CD4-positive, alpha-beta T cell treated with Interleukin-4 for 4 hours (primary cell): Measurements from ENCODE around the gene SGMS1.
A peak's percentile ranks its signal among the peaks of the same experiment; 100 is the strongest.
"Not testable (repeated sequence)": the region's sequence is repeated elsewhere in the genome, so short reads cannot be mapped to it uniquely, and the experiment has no call there.

Experiments
- DNase-seq: peaks from one replicate; pipeline ENCODE4 v3.0.0-alpha.2; 2020

Gene SGMS1

DNA sequence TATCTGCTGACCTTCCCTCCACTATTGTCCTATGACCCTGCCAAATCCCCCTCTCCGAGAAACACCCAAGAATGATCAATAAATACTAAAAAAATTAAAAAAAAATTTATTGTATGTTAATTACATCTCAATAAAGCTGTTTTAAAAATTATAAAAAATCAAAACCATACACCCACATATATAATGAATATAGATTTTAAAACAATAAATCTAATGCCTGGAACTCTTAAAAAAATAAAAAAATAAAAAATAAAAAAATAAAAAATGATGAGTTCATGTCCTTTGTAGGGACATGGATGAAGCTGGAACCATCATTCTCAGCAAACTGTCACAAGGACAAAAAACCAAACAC is 267.3 kb downstream of the SGMS1 start:
- DNase-seq: not testable (repeated sequence)

DNA sequence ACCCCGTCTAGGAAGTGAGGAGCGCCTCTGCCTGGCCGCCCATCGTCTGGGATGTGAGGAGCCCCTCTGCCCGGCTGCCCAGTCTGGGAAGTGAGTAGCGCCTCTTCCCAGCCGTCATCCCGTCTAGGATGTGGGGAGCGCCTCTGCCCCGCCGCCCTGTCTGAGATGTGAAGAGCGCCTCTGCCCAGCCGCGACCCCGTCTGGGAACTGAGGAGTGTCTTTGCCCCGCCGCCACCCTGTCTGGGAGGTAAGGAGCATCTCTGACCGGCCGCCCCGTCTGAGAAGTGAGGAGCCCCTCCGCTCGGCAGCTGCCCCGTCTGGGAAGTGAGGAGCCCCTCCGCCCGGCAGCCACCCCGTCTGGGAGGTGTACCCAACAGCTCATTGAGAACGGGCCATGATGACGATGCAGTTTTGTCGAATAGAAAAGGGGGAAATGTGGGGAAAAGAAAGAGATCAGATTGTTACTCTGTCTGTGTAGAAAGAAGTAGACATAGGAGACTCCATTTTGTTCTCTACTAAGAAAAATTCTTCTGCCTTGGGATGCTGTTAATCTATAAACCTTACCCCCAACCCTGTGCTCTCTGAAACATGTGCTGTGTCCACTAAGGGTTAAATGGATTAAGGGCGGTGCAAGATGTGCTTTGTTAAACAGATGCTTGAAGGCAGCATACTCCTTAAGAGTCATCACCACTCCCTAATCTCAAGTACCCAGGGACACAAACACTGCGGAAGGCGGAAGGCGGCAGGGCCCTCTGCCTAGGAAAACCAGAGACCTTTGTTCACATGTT is 267.9 kb downstream of the SGMS1 start:
- DNase-seq: not testable (repeated sequence)

DNA sequence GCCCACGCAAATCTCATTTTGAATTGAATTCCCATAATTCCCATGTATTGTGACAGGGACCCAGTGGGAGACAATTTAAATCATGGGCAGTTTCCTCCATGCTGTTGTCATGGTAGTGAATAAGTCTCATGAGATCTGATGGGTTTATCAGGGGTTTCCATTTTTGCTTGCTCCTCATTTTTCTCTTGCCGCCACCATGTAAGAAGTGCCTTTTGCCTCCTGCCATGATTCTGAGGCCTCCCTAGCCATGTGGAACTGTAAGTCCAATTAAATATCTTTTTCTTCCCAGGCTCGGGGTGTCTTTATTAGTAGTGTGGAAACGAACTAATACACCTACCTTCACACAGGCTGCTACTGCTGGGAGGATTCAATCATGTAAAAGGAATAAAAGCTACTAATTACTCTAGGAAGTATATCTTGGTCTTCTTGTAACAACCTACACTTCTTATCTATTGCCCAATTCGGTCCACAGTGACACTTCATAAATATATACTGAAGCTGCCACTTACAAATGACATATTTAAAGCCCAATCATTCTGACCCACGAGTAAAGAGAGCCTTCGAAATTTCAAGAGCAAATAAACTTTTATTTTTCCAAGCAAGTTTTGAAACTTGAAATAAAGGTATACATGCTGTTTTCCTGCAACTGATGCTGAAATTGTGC is 272.1 kb downstream of the SGMS1 start:
- no peak for DNase-seq

DNA sequence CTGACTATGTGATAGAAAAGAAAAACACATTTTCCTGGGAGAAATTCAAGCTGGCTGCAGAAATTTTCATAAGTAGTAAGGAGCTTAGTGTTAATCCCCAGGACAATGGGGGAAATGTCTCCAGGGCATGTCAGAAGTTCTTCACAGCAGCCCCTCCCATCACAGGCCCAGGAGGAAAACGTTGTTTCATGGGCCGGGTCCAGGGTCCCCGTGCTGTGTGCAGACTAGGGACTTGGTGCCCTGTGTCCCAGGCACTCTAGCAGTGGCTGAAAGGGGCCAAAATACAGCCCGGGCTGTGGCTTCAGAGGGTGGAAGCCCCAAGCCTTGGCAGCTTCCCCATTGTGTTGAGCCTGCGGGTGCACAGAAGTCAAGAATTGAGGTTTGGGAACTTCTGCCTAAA is 273.4 kb downstream of the SGMS1 start:
- DNase-seq: no peak

DNA sequence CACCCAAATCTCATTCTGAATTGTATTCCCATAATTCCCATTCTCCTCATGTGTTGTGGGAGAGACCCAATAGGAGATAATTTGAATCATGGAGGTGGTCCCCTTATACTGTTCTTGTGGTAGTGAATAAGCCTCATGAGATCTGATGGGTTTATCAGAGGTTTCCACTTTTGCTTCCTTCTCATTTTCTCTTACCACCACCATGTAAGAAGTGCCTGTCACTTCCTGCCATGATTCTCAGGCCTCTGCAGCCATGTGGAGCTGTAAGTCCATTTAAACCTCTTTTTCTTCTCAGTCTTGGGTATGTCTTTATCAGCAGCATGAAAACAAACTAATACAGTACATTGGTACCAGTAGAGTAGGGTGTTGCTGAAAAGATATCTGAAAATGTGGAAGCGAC is 274.2 kb downstream of the SGMS1 start:
- DNase-seq: no peak

DNA sequence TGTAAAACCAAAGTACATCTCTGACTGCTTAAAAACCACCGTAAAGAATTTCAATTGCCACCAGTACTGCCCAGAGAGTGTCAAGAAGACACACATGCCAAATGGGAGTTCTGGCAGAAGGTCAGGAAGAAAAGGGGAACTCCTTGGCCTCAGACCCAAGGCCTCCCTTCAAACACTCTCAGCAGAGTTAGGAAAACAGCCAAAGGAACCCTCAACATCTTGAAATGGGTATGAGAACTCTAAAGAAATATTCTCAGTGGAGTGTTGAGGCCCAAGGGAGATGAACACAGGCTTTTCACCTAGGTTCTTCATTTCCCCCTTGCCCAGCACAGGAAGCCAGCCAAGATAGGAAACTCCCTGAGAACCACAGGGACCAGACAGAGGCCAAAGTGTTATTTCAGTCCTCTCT is 276.4 kb downstream of the SGMS1 start:
- no peak for DNase-seq

DNA sequence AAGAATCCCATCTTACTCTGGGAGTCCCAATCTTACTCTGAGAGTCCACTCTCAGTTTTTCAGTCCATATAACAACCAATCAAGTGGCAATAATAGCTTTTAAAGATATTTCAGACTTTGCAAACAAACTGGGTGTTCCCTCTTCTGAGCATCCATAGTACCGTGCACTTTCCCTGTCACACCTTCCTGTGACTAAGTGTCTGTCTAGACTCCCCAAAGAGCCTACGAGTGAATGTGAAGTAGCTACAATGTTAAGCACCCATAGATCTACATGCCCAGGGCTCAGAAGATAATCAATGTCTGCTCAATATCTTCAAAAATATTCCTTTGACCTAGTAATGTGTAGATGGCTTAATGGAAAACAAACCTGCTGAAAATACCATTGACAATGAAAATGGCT is 276.8 kb downstream of the SGMS1 start:
- DNase-seq: no peak

DNA sequence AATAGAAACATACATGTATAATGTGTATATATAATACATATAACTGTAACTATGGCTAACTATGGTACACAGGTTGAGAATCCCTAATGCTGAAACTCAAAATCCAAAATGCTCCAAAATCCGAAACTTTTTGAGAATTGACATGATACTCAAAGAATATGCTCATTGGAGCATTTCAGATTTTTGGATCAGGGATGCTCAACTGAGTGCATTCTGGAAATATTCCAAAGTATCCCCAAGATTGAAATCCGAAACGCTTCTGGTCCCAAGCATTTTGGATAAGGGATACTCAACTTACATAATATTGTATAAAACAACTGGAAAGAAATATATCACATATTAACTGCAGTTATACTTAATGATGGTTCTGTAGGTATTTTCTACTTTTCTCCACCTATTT is 278.2 kb downstream of the SGMS1 start:
- no peak for DNase-seq

DNA sequence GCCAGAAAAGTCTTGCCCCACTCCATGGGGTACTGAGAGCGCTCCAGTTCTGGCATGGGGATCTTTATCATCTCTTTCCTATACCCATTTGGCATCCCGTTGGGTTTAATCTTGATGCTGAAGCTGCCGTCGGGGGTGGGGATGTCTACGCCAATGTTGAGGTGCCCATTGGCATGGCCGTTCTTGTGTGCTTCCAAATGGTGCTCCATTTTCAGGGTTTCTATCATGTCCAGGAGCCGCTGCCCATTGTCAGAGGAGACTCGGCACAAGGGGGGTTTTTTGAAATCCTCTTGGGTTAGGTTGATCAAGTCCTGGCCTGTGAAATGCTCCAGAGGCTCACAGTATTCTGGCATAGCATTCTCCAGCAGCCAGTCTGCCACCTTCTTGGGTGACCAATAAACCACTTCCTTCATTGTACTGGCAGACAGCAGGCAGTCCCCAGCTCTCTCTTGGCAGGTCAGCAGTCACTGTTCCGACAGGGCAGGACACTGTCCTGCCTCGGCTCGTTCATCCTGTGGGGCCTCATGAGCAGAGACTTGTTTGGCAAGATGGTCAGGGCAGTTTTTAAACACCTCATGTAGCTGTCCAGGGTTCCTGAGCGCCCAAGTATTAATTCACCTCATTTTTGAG is 279.9 kb downstream of the SGMS1 start:
- no peak for DNase-seq

DNA sequence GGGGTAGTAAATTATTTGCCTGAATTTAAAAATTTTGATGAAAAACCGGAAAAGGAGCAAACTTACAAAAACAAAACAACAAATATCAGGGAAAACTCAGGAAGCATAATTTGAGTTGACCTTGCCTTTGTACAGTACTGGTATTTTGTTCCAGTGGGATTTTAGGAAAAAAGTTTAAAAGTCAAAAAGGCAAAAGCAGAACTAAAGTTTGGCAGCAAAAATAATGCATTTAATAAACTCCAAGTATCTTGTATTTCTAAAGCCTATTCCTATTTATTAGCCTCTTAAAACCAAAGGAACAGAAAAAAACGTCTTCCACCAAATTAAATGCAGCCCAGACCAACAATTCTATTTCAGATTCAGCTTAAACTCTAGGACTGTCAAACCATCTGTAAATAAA is 281.8 kb downstream of the SGMS1 start:
- DNase-seq: no peak

DNA sequence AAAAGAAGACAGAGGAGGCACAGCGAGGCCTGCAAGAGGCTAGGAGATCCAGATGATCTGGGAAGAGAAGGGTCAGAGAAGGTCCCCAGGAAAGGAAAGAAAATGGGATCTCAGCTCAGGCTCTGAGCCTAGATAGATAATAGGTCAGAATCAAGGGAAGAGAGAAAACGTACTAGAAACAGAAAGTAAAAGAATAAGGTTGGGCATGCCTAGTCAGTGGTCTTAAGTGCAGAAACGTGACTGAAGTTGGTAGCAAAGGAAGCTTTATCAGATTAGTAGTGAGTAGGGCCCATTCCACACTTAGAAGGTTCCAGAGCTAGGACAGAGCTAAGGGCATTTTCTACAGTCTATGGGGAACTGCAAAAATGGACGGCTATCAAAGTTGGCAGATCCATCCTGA is 287.6 kb downstream of the SGMS1 start:
- DNase-seq: no peak

DNA sequence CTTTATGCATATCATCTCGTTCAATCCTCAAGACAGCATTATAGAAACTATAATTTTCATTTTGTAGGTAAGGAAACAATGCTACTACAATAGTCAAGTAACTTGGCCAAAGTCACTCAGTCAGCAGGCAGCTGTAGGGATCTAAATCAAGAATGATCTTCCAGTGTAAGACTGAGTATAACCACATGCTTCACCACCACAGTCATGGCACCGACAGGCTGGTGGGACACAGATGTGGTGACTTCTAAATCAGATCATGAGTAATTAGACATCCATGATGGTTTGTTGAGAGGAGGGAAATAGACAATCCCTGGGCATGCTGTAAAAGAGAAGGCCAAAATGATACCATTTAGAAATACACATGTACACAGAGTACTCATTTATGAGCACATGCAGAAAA is 288.4 kb downstream of the SGMS1 start:
- DNase-seq: no peak

DNA sequence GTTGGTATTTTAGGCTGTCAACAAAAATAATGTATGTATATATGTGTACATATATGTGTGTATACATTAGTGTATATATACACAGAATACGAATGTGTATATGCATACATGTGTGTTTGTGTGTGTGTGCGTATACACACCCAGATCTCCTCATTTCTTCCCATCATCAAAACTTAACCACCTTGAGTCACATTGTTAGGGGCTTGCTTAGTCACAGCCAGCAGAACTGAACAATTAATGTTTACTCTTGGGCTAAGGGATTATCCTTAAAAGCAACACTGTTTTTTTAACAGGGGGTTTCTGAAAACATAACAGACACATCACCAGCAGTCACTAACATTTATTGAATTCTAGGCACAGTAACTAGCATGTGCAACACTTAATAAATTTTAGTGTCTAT is 289.5 kb downstream of the SGMS1 start:
- DNase-seq: no peak

DNA sequence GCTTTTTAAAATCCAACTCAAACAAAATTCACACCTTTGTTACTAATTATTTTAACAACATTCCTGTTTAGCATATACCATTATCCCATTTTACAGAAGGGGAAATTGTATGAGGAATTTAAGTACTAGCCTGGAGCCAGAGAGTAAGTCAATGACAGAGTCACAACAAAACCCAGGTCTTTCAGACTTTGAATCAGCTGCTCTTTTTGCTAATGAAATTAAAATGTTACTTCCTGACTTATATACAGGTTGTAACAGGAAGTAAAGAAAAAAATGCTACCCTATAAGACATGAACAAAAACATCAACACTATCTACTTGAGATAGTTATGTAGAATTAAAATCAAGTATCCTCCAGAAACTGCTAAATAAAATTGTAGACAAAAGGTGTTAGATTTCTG is 289.9 kb downstream of the SGMS1 start:
- DNase-seq: peak; percentile 4

DNA sequence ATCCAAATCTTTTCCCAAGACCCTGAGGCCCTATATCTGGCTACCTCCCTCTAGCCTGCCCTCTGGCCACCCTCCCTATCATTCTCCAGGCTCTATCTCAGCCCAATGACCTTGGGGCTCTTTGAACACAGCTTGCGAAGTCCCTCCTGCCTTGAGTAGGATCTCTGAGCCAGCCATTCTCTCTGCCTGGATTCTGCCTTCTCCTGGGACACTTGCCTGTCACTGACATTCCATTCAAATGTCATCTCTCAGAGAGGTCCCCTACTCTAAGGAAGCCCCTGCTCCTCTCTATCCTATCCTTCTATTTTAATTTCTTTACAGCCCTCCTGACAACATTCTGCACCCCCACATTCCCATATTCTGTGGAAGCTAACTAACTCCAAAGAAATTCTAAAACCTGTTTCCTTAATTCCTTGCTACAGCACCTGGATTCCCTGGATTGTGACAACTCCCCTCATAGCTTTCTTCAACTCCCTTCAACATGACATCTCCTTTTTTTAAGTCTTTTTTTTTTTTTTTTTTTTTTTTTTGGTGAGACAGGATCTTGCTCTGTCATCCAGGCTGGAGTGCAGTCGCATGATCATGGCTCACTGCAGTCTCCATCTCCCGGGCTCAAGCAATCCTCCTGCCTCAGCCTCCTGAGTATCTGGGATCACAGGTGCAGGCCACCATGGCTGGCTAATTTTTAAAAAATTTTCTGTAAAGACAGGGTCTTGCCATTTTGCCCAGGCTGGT is 291.5 kb downstream of the SGMS1 start:
- DNase-seq: no peak

DNA sequence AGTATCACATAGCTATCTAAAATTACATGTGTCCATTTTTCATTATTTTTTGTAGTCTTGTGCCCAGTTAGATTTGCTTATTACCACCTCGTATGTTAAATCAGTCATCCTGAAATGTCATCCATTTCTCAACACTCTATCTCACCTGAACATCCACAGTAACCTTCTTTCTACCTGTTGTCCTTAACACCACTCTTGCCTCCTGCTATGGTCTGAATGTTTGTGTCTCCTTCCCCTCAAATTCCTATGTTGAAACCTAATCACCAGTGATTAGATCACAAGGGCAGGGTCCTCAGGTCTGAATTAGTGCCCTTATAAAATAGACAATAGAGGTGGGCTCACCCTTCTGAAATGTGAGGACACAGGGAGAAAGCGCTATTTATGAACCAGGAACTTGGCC is 292.3 kb downstream of the SGMS1 start:
- DNase-seq: no peak

DNA sequence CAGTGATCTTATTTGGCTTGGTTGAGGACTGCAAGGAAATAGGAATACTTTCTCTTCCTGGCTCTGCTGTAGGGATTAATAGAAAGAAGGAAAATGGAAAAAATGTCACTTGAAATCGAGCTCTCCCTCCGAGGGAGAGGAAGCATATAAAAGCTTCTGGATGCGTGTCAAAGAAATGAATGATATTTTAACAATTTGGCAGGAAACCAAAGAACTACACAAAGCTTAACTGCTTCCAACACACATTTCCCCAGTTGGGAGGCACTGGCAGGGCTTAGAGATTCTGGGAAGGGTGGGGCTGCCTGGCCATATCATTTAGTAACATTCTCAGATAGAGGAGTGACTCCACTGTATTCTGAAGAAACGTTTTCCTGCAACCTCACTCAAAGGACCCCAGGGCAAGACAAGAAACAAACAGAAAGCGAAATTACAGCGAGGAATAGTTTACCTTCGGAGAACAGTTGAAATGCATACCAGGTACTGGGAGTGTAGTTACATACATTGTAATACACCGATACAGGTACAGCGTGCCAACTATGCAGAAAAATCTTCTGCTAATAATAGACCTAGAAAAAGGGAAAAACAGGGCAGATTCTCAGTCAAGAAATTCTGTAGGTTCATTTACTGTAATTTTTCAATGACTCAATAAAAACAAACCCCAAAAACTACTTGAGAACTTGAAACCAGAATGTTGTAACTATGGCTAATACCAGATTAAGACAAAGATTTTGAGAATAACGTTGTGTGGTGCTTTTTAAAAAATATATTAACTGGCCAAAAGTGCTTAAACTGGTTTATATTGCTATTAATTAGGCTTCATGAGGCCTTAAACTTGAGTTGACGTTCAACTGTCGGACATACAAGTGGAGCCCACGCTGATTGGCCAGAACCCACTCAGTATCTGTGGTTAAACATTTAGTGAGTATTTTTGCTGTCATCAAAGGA is 296.7 kb downstream of the SGMS1 start:
- DNase-seq: no peak

DNA sequence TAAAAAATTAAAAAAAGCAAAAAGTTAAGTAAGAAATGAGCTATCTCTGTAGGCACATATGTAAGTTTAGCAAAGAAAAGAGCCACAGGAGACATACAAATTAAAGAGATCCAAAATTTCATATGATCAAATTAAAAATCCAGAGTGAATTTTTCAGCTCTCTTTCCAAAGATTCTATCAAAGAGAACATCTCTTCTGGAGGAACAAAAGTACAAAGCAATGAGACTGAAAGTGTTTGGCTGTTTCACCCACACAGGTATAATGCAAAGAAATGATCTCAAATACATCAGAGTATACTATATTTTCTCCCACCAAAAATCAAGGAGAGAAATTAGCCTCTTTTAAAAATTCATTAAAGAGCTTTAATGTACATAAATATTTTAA is 297.6 kb downstream of the SGMS1 start:
- DNase-seq: no peak

DNA sequence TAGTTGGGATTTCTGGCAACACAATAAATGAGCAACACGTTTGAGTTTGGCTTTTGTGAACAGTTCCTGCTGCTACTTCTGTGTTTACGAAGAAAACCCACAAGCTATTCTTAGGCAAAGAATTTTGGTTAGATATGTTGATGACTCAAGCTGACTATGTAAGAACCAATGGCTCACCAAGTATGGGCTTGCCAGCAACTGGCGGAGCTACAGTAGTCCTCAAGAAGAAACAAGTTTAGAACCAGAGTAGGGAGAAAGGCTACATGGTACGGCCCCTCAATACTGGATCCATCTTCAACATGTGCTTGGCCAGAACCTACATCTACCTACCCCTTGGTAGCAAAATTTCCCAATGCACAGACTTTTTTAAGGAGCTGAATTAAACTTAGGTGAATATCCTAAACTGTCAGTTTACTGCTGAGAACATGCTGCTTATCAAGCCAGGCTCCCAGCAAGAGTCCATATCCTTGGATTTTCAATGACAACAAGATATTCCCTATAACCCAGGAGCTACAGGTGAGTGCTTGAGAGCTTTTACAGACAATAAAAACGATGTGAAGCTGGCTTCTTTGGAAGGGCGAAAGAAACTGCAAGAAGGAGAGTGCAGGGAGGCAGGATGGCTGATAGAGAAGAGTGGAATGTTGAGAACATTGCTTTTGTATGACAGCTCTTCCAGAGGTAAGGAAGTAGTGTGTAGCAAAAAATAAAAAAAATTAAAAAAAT is 298.1 kb downstream of the SGMS1 start:
- peak; percentile 19 for DNase-seq

DNA sequence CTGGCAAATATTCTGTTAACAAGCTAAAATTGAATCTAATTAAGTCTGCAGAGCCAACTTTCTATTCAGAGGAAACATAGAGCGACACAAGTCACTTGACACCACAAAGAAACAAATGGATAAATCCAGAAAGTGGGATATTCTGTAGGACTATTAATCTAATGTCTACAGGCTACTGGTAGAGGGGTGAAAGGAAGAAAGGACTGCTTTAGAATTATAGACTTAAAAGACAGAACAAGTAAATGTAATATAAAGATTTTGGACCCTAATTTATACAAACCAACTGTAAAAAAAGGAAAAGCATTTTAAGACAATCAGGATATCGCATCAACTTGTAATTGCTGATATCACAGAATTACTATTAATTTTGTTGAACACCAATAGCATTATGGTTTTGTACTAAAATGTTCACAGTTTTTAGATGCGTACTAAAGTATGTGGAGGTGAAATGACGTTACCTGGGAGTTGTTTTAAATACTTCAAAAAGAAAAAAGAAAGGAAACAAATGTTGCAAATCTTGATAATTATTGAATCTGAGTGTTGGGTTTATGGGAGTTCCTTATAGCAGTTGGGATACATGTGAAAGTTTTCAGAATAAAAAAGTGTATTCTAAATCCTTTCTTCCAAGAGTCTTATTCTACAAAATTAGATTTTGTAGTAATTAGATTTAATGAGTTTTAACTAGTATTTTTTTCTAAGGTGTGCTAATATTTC is 298.9 kb downstream of the SGMS1 start:
- DNase-seq: no peak

DNA sequence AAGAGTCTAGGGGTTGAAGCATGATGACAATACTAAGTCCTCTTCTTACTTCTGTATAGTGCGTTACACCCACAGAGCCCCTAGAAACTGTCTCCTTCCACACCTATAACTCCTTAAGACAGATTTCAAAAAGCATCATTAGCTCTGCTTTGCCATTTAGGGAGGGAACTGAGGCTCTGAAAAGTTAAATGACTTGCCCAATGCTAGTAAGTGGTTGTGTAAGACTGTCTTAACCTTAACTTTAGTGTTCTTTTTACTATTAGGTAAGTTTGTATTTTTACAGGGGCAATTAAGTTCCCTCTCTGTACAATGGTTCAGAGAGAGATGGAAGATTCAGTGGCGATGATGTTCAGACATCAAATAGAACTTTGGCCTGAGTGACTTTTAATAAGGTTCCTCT is 299.7 kb downstream of the SGMS1 start:
- no peak for DNase-seq
